Muscle of back (tissue), 11 donors: ENCODE measurements around the gene CARD9. TPM values are rescaled to one million over a fixed set of nuclear protein-coding genes. Genes with fewer than 3 reads are reported as not detected.
"Not testable (repeated sequence)": the region's sequence is repeated elsewhere in the genome, so short reads cannot be mapped to it uniquely, and the experiment has no call there.

Experiments used
- DNase-seq, 3 donors: peaks; one replicate each; pipeline versions ENCODE4 v3.0.0 to v3.0.0-alpha.2; 2013
- polyA plus RNA-seq, 10 donors: library from polyadenylated mRNA; unstranded; fragments of 120-200 nt; gene quantifications; one replicate each; pipeline ENCODE4 v1.2.1, GENCODE V29; 2013; ENCODE audit not compliant: insufficient read length in 10 of 10

Gene CARD9
- polyA plus RNA-seq, 10 donors = 0.52 to 2.0 (median 1.3) TPM

DNA sequence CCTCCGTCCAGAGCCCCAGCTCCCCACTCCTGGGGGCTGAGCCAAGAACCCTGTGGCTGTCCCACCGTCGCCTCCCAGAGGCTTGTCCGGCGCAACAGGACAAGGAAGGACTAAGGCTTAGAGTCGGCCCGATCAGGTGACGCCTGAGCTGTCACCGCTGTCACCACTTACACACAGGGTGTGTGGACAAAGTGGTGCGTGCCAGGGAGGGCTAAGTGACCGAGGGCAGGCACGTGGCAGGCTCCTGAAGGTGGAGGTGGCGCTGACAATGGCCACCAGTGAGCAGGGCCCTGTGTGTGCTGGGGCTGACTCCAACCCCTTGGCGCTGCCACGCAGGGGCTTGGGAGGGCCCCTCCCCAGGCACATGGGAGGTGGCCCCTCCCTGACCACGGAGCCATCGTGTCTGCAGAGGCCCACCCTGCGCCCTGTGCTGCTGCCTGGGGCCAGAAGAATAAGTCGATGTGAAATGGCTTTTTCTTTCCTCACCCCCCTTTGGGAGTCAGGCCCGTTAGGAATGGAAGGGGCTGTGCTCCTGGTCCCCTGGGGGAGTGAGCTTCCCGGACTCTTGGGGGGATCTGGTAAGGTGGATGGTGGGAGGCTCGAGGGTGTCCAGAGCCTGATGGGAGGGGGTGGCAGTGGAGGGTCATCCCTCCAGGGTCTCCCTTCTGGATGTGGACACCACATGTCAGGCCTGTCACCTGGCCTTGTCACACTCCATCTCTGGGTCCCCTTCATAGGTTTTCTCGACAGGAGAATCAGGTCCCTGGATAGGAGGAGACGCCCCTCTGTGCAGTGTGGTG, 48.8 kb downstream of the CARD9 start:
- DNase-seq = no peak

GRCh38 chr9:136323371-136323789, 50.1 kb downstream of the CARD9 start:
- DNase-seq = no peak

- no peak for DNase-seq
Measured at GRCh38 chr9:136322756-136323330, 50.6 kb downstream of the CARD9 start.

DNA sequence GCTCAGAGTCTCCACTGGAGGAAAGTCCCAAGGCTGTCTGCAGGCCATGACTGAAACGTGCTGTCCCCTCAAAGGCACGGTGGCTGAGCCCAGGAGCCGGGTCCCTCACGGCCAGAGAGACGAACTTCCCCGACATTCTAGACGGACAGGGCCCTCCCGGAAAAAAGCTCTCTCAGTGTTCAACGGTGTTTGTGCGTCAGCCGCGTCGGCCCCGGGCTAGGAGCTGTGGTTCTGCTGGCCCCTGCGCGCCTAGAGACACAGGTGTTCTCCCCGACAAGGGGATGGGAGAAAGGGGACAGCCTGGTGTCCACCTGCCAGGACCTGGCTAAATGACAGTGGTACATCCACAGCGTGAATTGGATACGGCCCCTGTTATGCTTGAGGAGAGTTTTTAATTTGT, 51.9 kb downstream of the CARD9 start:
- DNase-seq = no peak

- not testable (repeated sequence) for DNase-seq
Measured at GRCh38 chr9:136320972-136321371, 52.5 kb downstream of the CARD9 start.

DNA sequence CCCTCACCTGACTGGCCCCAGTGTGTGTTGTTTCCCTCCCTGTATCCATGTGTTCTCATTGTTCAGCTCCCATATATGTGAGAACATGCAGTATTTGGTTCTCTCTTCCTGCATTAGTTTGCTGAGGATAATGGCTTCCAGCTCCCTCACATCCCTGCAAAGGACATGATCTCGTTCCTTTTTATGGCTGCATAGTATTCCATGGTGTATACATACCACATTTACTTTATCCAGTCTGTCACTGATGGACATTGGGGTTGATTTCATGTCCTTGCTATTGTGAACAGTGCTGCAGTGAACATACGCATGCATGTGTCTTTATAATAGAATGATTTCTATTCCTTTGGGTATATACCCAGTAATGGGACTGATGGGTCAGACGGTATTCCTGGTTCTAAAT, 53.5 kb downstream of the CARD9 start:
- DNase-seq = not testable (repeated sequence)

DNA sequence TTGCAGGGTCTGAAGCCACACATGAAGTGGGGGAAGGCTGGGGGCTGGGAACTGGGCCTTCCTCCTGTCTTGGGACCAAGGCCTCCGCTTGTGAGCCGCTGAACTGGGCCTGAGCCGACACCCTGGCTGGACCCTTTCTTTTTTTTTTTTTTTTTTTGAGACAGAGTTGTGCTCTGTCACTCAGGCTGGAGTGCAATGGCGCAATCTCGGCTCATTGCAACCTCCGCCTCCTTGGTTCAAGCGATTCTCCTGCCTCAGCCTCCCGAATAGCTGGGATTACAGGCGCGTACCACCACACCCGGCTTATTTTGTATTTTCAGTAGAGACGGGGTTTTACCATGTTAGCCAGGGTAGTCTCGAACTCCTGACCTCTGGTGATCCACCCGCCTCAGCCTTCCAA, 54.2 kb downstream of the CARD9 start:
- DNase-seq = not testable (repeated sequence)

DNA sequence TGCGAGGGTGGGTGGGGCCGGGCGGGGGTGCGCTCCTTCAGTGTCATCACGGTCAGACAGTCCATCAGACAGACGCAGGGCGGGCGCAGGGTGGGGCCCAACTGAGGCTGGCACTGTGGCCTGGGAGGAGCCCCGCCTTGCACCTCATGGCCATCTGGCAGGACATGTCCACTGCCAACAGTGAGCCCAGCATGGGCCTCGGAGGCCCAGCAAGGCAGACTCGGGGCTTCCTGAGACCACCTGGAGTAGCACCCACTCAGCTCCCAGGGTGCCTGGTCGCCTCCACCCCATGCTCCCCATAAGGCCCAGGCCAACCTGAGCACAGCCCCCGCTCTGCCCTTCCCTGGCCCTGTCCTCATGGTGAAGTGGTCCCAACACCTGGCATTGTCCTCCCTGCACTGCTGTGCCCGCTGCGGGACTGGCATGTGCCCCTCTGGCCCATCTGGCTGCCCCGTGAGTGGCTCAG, 54.7 kb downstream of the CARD9 start:
- no peak for DNase-seq

GRCh38 chr9:136318111-136318775, 55.2 kb downstream of the CARD9 start:
- no peak for DNase-seq

DNA sequence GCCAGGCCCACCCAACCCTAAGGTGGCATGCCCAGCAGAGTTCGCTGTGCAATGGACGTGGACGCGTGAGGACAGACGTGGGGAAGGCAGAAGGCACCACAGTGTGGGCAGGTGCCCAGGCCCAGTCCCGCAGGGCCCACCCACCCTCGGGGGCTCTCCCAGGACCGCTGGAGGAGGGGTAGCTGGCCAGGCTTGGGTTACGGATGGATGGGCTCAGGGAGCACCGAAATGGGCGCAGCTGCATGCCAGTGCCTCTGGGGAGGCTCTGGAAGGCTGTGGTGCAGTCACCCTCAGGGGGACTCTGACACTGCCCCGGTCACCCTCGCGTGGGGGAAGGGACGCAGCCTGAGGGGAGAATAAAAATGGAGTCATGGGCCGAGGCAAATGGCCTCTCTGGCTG, 55.8 kb downstream of the CARD9 start:
- no peak for DNase-seq

GRCh38 chr9:136316896-136317676, 56.4 kb downstream of the CARD9 start:
- no peak for DNase-seq

- DNase-seq = no peak
Measured at GRCh38 chr9:136316271-136316751, 57.2 kb downstream of the CARD9 start.

- no peak for DNase-seq
Measured at GRCh38 chr9:136314944-136315343, 58.5 kb downstream of the CARD9 start.

GRCh38 chr9:136314056-136314416, 59.4 kb downstream of the CARD9 start:
- DNase-seq = no peak

Other genes with a start within 250 kb of the CARD9 start
- gene LHX3, start 168.5 kb downstream of the CARD9 start, polyA plus RNA-seq = under 1 TPM in 2 of 10 donors, not detected in 8; 0.07 to 0.28 TPM
- gene QSOX2, start 127.9 kb downstream of the CARD9 start, polyA plus RNA-seq = 10 to 100 TPM in 1 of 10 donors, 1 to 10 TPM in 9; 5.5 to 11.9 (median 8.0) TPM
- under 1 TPM in 9 of 10 donors, not detected in 1; 0.03 to 0.17 (median 0.06) TPM for gene CCDC187, start 69.6 kb downstream of the CARD9 start, polyA plus RNA-seq
- 10 to 100 TPM; 15.9 to 30.8 (median 21.0) TPM for gene GPSM1, start 46.1 kb downstream of the CARD9 start, polyA plus RNA-seq
- 10 to 100 TPM in 5 of 10 donors, 1 to 10 TPM in 5; 5.0 to 16.2 (median 10.2) TPM for gene DNLZ, start 9.9 kb downstream of the CARD9 start, polyA plus RNA-seq
- gene SNAPC4, start 26.5 kb upstream of the CARD9 start, polyA plus RNA-seq = 1 to 10 TPM; 4.6 to 6.4 (median 5.2) TPM
- 10 to 100 TPM; 22.4 to 35.6 (median 30.1) TPM for gene ENTR1, start 36.9 kb upstream of the CARD9 start, polyA plus RNA-seq
- gene PMPCA, start 37.0 kb upstream of the CARD9 start, polyA plus RNA-seq = 10 to 100 TPM; 32.4 to 44.0 (median 37.8) TPM
- gene INPP5E, start 66.2 kb upstream of the CARD9 start, polyA plus RNA-seq = 10 to 100 TPM in 6 of 10 donors, 1 to 10 TPM in 4; 7.4 to 12.8 (median 10.4) TPM
- 10 to 100 TPM; 31.4 to 50.7 (median 37.5) TPM for gene SEC16A, start 109.4 kb upstream of the CARD9 start, polyA plus RNA-seq
- gene NOTCH1, start 172.4 kb upstream of the CARD9 start, polyA plus RNA-seq = 10 to 100 TPM; 16.5 to 34.7 (median 21.4) TPM